Gastroesophageal sphincter (tissue), 4 donors: ENCODE results near the gene FSHR. TPM values are rescaled to one million over a fixed set of nuclear protein-coding genes. Genes with fewer than 3 reads are reported as not detected.

Source experiments
- ATAC-seq: fragments of 150-250 bp; one replicate; pipeline ENCODE4 v1.9.1; 2016; ENCODE audit warnings: mild to moderate bottlenecking, moderate library complexity
- H3K27ac ChIP-seq, 4 donors: fragments of 200-600 bp; sonication (generic) in 3 of 4; 1 replicate in 3 of 4; 2 replicates in 1 of 4; pipeline ENCODE4 v1.5.1; 2016 to 2019
- H3K27me3 ChIP-seq: fragments of 200-600 bp; sonication (generic); one replicate; pipeline ENCODE4 v1.5.1; 2019
- H3K36me3 ChIP-seq, 2 donors: fragments of 200-600 bp; sonication (generic); one replicate each; pipeline ENCODE4 v1.5.1; 2019; ENCODE audit warnings: control low read depth in 1 of 2
- H3K4me1 ChIP-seq, 3 donors: fragments of 200-600 bp; sonication (generic); 1 replicate in 2 of 3; 2 replicates in 1 of 3; pipeline ENCODE4 v1.5.1; 2016 to 2019; ENCODE audit warnings: control low read depth in 2 of 3
- H3K4me3 ChIP-seq, 2 donors: fragments of 200-600 bp; sonication (generic); one replicate each; pipeline ENCODE4 v1.5.1; 2019; ENCODE audit warnings: mild to moderate bottlenecking in 1 of 2, moderate library complexity in 1 of 2
- H3K9me3 ChIP-seq, 3 donors: fragments of 200-600 bp; sonication (generic); one replicate each; pipeline ENCODE4 v1.5.1; 2017 to 2019; ENCODE audit warnings: control low read depth in 2 of 3
- CTCF ChIP-seq, 4 experiments: fragments of 200-600 bp in 2 of 4; fragments of 450-650 bp in 2 of 4; sonication (generic) in 1 of 4; IDR thresholded peaks; one replicate each; pipeline ENCODE4 v1.5.1; 2017 to 2019; ENCODE audit warnings: antibody characterized with exemption in 4 of 4, mild to moderate bottlenecking in 2 of 4, moderate library complexity in 2 of 4
- EP300 ChIP-seq: sonication (generic); formaldehyde crosslinking; IDR thresholded peaks from one replicate; pipeline ENCODE4 v1.6.1; 2017; ENCODE audit warnings: antibody characterized with exemption, mild to moderate bottlenecking
- POLR2A ChIP-seq, 2 donors: fragments of 450-650 bp; IDR thresholded peaks; one replicate each; pipeline ENCODE4 v1.6.1; 2017; ENCODE audit warnings: antibody characterized with exemption in 2 of 2, mild to moderate bottlenecking in 2 of 2, moderate library complexity in 1 of 2
- POLR2AphosphoS5 ChIP-seq: sonication (generic); formaldehyde crosslinking; IDR thresholded peaks from one replicate; pipeline ENCODE4 v1.6.1; 2017; ENCODE audit warnings: antibody characterized with exemption
- WGBS, 2 donors: methylation state at CpG; one replicate each; pipeline ENCODE4 v1.1.5; 2018; ENCODE audit warnings: low coverage in 1 of 2; 5-methylcytosine and 5-hydroxymethylcytosine counted together
- total RNA-seq, 4 donors: library from RNA; depleted of rRNA; stranded (reverse); fragments of >200 nt; gene quantifications; one replicate each; pipeline ENCODE4 v1.1.0, GENCODE V29; 2016

The FSHR gene
- total RNA-seq, 4 donors from 2014 or later, result not detected

GRCh38 chr2:48978131-48978530 lies 176.2 kb downstream of the FSHR start:
- Histone ChIP-seq H3K27ac (no peak overlapping the region), H3K9me3 (no peaks in the 10 kb centered on the region), H3K36me3 (no peaks in the 10 kb centered on the region), H3K27me3 (no peaks in the 10 kb centered on the region), H3K4me3 (no peak overlapping the region), H3K4me1 (no peaks in the 10 kb centered on the region)
- TF ChIP-seq POLR2A (IDR thresholded peaks at IDR 0.05) (no peak), CTCF (IDR thresholded peaks at IDR 0.05) (no peak), EP300 (no peak), POLR2AphosphoS5 (no peak)
- ATAC-seq, result no peak

GRCh38 chr2:48971801-48972200 lies 182.5 kb downstream of the FSHR start:
- Histone ChIP-seq H3K9me3 (no peaks in the 10 kb centered on the region), H3K36me3 (no peaks in the 10 kb centered on the region), H3K4me1 (no peaks in the 10 kb centered on the region), H3K27me3 (no peaks in the 10 kb centered on the region), H3K4me3 (no peak overlapping the region), H3K27ac (no peak overlapping the region)
- TF ChIP-seq POLR2A (IDR thresholded peaks at IDR 0.05), result no peak
- no peak for TF ChIP-seq POLR2AphosphoS5
- no peak for TF ChIP-seq EP300
- TF ChIP-seq CTCF (IDR thresholded peaks at IDR 0.05), result no peak
- WGBS, 2 donors, result 93 to 100% methylated on average over 2 of the region's 2 CpGs
- no peak for ATAC-seq

- WGBS, 2 donors, result 72 to 75% methylated on average over 4 of the region's 4 CpGs
- Histone ChIP-seq H3K4me1 (no peaks in the 10 kb centered on the region), H3K27ac (no peak overlapping the region), H3K27me3 (no peaks in the 10 kb centered on the region), H3K9me3 (no peaks in the 10 kb centered on the region), H3K36me3 (no peaks in the 10 kb centered on the region), H3K4me3 (no peak overlapping the region)
- no peak for ATAC-seq
- TF ChIP-seq EP300 (no peak), CTCF (IDR thresholded peaks at IDR 0.05) (no peak)
Observed at GRCh38 chr2:48968011-48968410, 186.3 kb downstream of the FSHR start.

GRCh38 chr2:48965204-48965603 lies 189.1 kb downstream of the FSHR start:
- WGBS, 2 donors, result 57% methylated on average over 1 of the region's 1 CpG; no CpG with 5 or more reads in 1 of the 2 donors
- no peaks in the 10 kb centered on the region for H3K36me3 ChIP-seq
- no peaks in the 10 kb centered on the region for H3K9me3 ChIP-seq
- no peak for ATAC-seq
- no peak overlapping the region for H3K27ac ChIP-seq
- H3K27me3 ChIP-seq, result no peaks in the 10 kb centered on the region
- H3K4me3 ChIP-seq, result no peak overlapping the region
- H3K4me1 ChIP-seq, result no peaks in the 10 kb centered on the region
- TF ChIP-seq POLR2AphosphoS5 (no peak), EP300 (no peak), POLR2A (IDR thresholded peaks at IDR 0.05) (no peak), CTCF (IDR thresholded peaks at IDR 0.05) (no peak)

GRCh38 chr2:48961009-48961408 lies 193.3 kb downstream of the FSHR start:
- ATAC-seq, result no peak
- H3K27me3 ChIP-seq, result no peaks in the 10 kb centered on the region
- no peak overlapping the region for H3K4me3 ChIP-seq
- WGBS, 2 donors, result 20 to 58% methylated on average over 4 of the region's 4 CpGs
- H3K36me3 ChIP-seq, result no peaks in the 10 kb centered on the region
- H3K9me3 ChIP-seq, result no peaks in the 10 kb centered on the region
- no peak for TF ChIP-seq EP300
- no peak for TF ChIP-seq CTCF (IDR thresholded peaks at IDR 0.05)
- no peak for TF ChIP-seq POLR2AphosphoS5
- no peak for TF ChIP-seq POLR2A (IDR thresholded peaks at IDR 0.05)
- H3K27ac ChIP-seq, result no peak overlapping the region
- H3K4me1 ChIP-seq, result no peaks in the 10 kb centered on the region
